ENCODE results near the gene FBXL16. TPM values are rescaled to one million over a fixed set of nuclear protein-coding genes. Genes with fewer than 3 reads are reported as not detected.
A peak's percentile ranks its signal among the peaks of the same experiment; 100 is the strongest.

FBXL16 gene
- total and polyA plus RNA-seq, 2 of the 13 experiments (the other 11 are each of a cell fraction or from before 2014, with no cell fraction given): 0.22 to 2.0 TPM

GRCh38 chr16:694863-695354 is 10.7 kb downstream of the FBXL16 start:
- Histone ChIP-seq H3K4me2 (ENCODE audit: low read depth, low read length) (peak overlapping the region; percentile 84), H3K36me3 (replicated peaks in 1 of 2; ENCODE audit: control insufficient read depth in 1 of 2, insufficient read depth in 2 of 2, low read length in 2 of 2) (no peaks in the 10 kb centered on the region), H3K27me3 (ENCODE audit: control insufficient read depth in 1 of 2, insufficient read depth in 2 of 2, low read length in 2 of 2) (peaks cover 12 to 40% of the 10 kb centered on the region in 2 experiments), H2AFZ (ENCODE audit: low read length) (no peak overlapping the region), H3K4me1 (ENCODE audit: insufficient read depth, low read length) (peaks cover 13% of the 10 kb centered on the region), H4K20me1 (ENCODE audit: insufficient read depth, low read length) (no peaks in the 10 kb centered on the region), H3K4me3 (replicated peaks in 1 of 3; ENCODE audit: insufficient read depth in 1 of 3, low read depth in 2 of 3, low read length in 3 of 3) (peak overlapping the region; percentile 34 to 69 (median 57); a peak in 5 of 6 replicates), H3K79me2 (ENCODE audit: insufficient read depth, low read length) (no peaks in the 10 kb centered on the region), H3K9ac (ENCODE audit: insufficient read depth, low read depth, low read length) (peak overlapping the region; percentile 46; the same call in 1 of the 2 replicates), H3K27ac (ENCODE audit: extremely low read length, insufficient read depth, low read length) (no peak overlapping the region), H3K9me3 (ENCODE audit: low read length) (no peaks in the 10 kb centered on the region)
- DNase-seq (ENCODE audit: low spot score): no peak
- ChIA-PET CTCF (ENCODE audit: low intra/inter-chr PET ratio, low total read pairs) (no interaction called here), POLR2A (interaction anchor here (0.6 to 3.4 kb wide), 8 partner anchors 12 to 66 kb away, joined by 3 to 21 read pairs (median 4); partner anchors contain the start of genes ANTKMT, MSLN, RHBDL1 and STUB1)
- no peak for ATAC-seq
- no peak for FAIRE-seq
- TF ChIP-seq ZSCAN25 (CRISPR knock-in tag; IDR thresholded peaks at IDR 0.05): no peak
- no peak for TF ChIP-seq SRF (IDR thresholded peaks at IDR 0.05; ENCODE audit: low read depth, low read length)
- no peak for TF ChIP-seq ZNF784 (CRISPR knock-in tag; IDR thresholded peaks at IDR 0.05; ENCODE audit: borderline replicate concordance)
- no peak for TF ChIP-seq THAP11 (CRISPR knock-in tag; IDR thresholded peaks at IDR 0.05)
- TF ChIP-seq ZSCAN20 (CRISPR knock-in tag; IDR thresholded peaks at IDR 0.05; ENCODE audit: borderline replicate concordance): no peak
- TF ChIP-seq PHF21A (CRISPR knock-in tag; IDR thresholded peaks at IDR 0.05): no peak
- WGBS (ENCODE audit: low lambda C conversion rate): 22% methylated on average over 15 of the region's 37 CpGs
- intact Hi-C loops (cut with micrococcal nuclease; ENCODE audit: unreplicated experiment): no loop called here
- BruUV-seq (replicated peaks): no TSS peak
- in situ Hi-C loops (cut with HindIII; ENCODE audit: extremely low pct_ligation_motif_present, low pct_unique_long_range_greater_than_20kb): no loop called here

GRCh38 chr16:694187-694862 is 11.3 kb downstream of the FBXL16 start:
- H3K27ac ChIP-seq (ENCODE audit: extremely low read length, insufficient read depth, low read length): no peak overlapping the region
- WGBS (ENCODE audit: low lambda C conversion rate): 14% methylated on average over 19 of the region's 64 CpGs
- H2AFZ ChIP-seq (ENCODE audit: low read length): no peak overlapping the region
- CTCF ChIA-PET (ENCODE audit: low intra/inter-chr PET ratio, low total read pairs): no interaction called here
- DNase-seq (ENCODE audit: low spot score) (no peak), FAIRE-seq (no peak), ATAC-seq (peak; percentile 42)
- no peaks in the 10 kb centered on the region for H3K9me3 ChIP-seq (ENCODE audit: low read length)
- no peaks in the 10 kb centered on the region for H4K20me1 ChIP-seq (ENCODE audit: insufficient read depth, low read length)
- intact Hi-C loops (cut with micrococcal nuclease; ENCODE audit: unreplicated experiment) (no loop called here), in situ Hi-C loops (cut with HindIII; ENCODE audit: extremely low pct_ligation_motif_present, low pct_unique_long_range_greater_than_20kb) (no loop called here)
- peak overlapping the region; percentile 34 to 69 (median 57); a peak in 5 of 6 replicates for H3K4me3 ChIP-seq (replicated peaks in 1 of 3; ENCODE audit: insufficient read depth in 1 of 3, low read depth in 2 of 3, low read length in 3 of 3)
- peaks cover 10 to 38% of the 10 kb centered on the region in 2 experiments for H3K27me3 ChIP-seq (ENCODE audit: control insufficient read depth in 1 of 2, insufficient read depth in 2 of 2, low read length in 2 of 2)
- peak overlapping the region; percentile 84 for H3K4me2 ChIP-seq (ENCODE audit: low read depth, low read length)
- H3K9ac ChIP-seq (ENCODE audit: insufficient read depth, low read depth, low read length): no peak overlapping the region; the same call in 1 of the 2 replicates
- no TSS peak for BruUV-seq (replicated peaks)
- peaks cover 18% of the 10 kb centered on the region for H3K4me1 ChIP-seq (ENCODE audit: insufficient read depth, low read length)
- no peaks in the 10 kb centered on the region for H3K79me2 ChIP-seq (ENCODE audit: insufficient read depth, low read length)
- POLR2A ChIA-PET: interaction anchor here (1.5 to 3.4 kb wide), 3 partner anchors 13 to 66 kb away, joined by 3 to 21 read pairs (median 7); partner anchors contain the start of genes ANTKMT, MSLN and STUB1
- no peaks in the 10 kb centered on the region for H3K36me3 ChIP-seq (replicated peaks in 1 of 2; ENCODE audit: control insufficient read depth in 1 of 2, insufficient read depth in 2 of 2, low read length in 2 of 2)
- TF ChIP-seq ZNF549 (CRISPR knock-in tag; IDR thresholded peaks at IDR 0.05) (0 out of 2 replicates have a peak, but pooled peaks have one; percentile 22), NR2F1 (CRISPR knock-in tag; IDR thresholded peaks at IDR 0.05) (peak in 1 of 2 experiments; percentile 18; a peak in 1 of 4 replicates), ZBTB43 (CRISPR knock-in tag; conservative IDR thresholded peaks at IDR 0.05) (no peak), ZBTB46 (CRISPR knock-in tag; IDR thresholded peaks at IDR 0.05; ENCODE audit: borderline replicate concordance) (no peak), ZNF234 (CRISPR knock-in tag; conservative IDR thresholded peaks at IDR 0.05) (no peak), GABPB1 (CRISPR knock-in tag; IDR thresholded peaks at IDR 0.05) (0 out of 2 replicates have a peak, but pooled peaks have one; percentile 13), MYC (CRISPR knock-in tag; IDR thresholded peaks at IDR 0.05; ENCODE audit: borderline replicate concordance) (0 out of 2 replicates have a peak, but pooled peaks have one; percentile 10)
